Neural progenitor cell (in vitro differentiated cells): ENCODE measurements around the gene GLIS2. TPM values are rescaled to one million over a fixed set of nuclear protein-coding genes. Genes with fewer than 3 reads are reported as not detected.

Experiments
- DNase-seq: peaks from one replicate; pipeline ENCODE4 v3.0.0-alpha.2; 2016; ENCODE audit warnings: low spot score
- H2AFZ ChIP-seq: fragments of 200-600 bp; sonication (generic); replicated peaks from 2 replicates; pipeline ENCODE4 v1.6.1; 2016; ENCODE audit warnings: antibody characterized with exemption
- H3F3A ChIP-seq: fragments of 200-600 bp; sonication (generic); 2 replicates; pipeline ENCODE4 v1.6.1; 2016; ENCODE audit warnings: antibody characterized with exemption, low read depth
- H3K27ac ChIP-seq: fragments of 200-600 bp; sonication (generic); 2 replicates; pipeline ENCODE4 v1.5.1; 2016; ENCODE audit warnings: mild to moderate bottlenecking
- H3K27me3 ChIP-seq: fragments of 200-600 bp; sonication (generic); 2 replicates; pipeline ENCODE4 v1.6.1; 2016; ENCODE audit warnings: mild to moderate bottlenecking, moderate library complexity
- H3K36me3 ChIP-seq: fragments of 200-600 bp; sonication (generic); 2 replicates; pipeline ENCODE4 v1.5.1; 2016
- H3K4me1 ChIP-seq: fragments of 200-600 bp; sonication (generic); 2 replicates; pipeline ENCODE4 v1.6.1; 2016; ENCODE audit warnings: mixed run types
- H3K4me2 ChIP-seq: fragments of 200-600 bp; sonication (generic); 2 replicates; pipeline ENCODE4 v1.6.1; 2016
- H3K4me3 ChIP-seq: fragments of 200-600 bp; sonication (generic); 2 replicates; pipeline ENCODE4 v1.5.1; 2016
- H3K79me2 ChIP-seq: fragments of 200-600 bp; sonication (generic); 2 replicates; pipeline ENCODE4 v1.6.1; 2016; ENCODE audit warnings: low read depth
- H3K9ac ChIP-seq: fragments of 200-600 bp; sonication (generic); 2 replicates; pipeline ENCODE4 v1.6.1; 2016
- H3K9me3 ChIP-seq: fragments of 200-600 bp; sonication (generic); 2 replicates; pipeline ENCODE4 v1.5.1; 2016; ENCODE audit warnings: low read depth
- H4K20me1 ChIP-seq: fragments of 200-600 bp; sonication (generic); 2 replicates; pipeline ENCODE4 v1.6.1; 2016; ENCODE audit warnings: low read depth
- H3K27ac Mint-ChIP-seq: 3 replicates; pipeline ENCODE4 v1.8.0; 2021; ENCODE audit warnings: mixed read lengths
- H3K27me3 Mint-ChIP-seq: 2 replicates; pipeline ENCODE4 v1.8.0; 2022; ENCODE audit warnings: low read depth, mild to moderate bottlenecking, inconsistent platforms, moderate library complexity, mixed read lengths; ENCODE audit not compliant: insufficient read depth
- H3K36me3 Mint-ChIP-seq: 3 replicates; pipeline ENCODE4 v1.8.0; 2021; ENCODE audit warnings: mixed read lengths
- H3K4me1 Mint-ChIP-seq: 3 replicates; pipeline ENCODE4 v1.8.0; 2021; ENCODE audit warnings: mixed read lengths
- H3K4me3 Mint-ChIP-seq: 3 replicates; pipeline ENCODE4 v1.8.0; 2021; ENCODE audit warnings: mild to moderate bottlenecking, moderate library complexity, mixed read lengths
- H3K9me3 Mint-ChIP-seq: 3 replicates; pipeline ENCODE4 v1.8.0; 2020; ENCODE audit warnings: mixed read lengths
- CTCF ChIP-seq: fragments of 200-600 bp; sonication (generic); IDR thresholded peaks from 2 replicates; pipeline ENCODE4 v1.5.1; 2017; ENCODE audit warnings: antibody characterized with exemption, mild to moderate bottlenecking
- EZH2 ChIP-seq: fragments of 200-600 bp; sonication (generic); IDR thresholded peaks from 2 replicates; pipeline ENCODE4 v1.6.1; 2017; ENCODE audit warnings: antibody characterized with exemption, mild to moderate bottlenecking, moderate library complexity
- EZH2phosphoT487 ChIP-seq: fragments of 200-600 bp; sonication (generic); IDR thresholded peaks from 2 replicates; pipeline ENCODE4 v1.6.1; 2017; ENCODE audit warnings: antibody characterized with exemption
- total RNA-seq: library from RNA; depleted of rRNA; stranded (reverse); fragments of >200 nt; gene quantifications from 2 replicates; pipeline ENCODE4 v1.2.3, GENCODE V29; 2015; ENCODE audit warnings: low replicate concordance

Gene GLIS2
- total RNA-seq, 1 donor from 2014 or later, result 0.15 TPM

- H3K4me3 ChIP-seq, result no peak overlapping the region
- H4K20me1 ChIP-seq, result peaks cover 18% of the 10 kb centered on the region
- H3K36me3 ChIP-seq, result no peaks in the 10 kb centered on the region
- H3K27ac ChIP-seq, result no peak overlapping the region
- Mint-ChIP-seq H3K4me1 (peaks cover 7% of the 10 kb centered on the region), H3K4me3 (no peak overlapping the region), H3K27me3 (peaks cover 11% of the 10 kb centered on the region), H3K36me3 (no peaks in the 10 kb centered on the region), H3K9me3 (no peaks in the 10 kb centered on the region), H3K27ac (no peak overlapping the region)
- DNase-seq, result no peak
- H3K4me1 ChIP-seq, result peaks cover 4% of the 10 kb centered on the region
- no peak overlapping the region for H2AFZ ChIP-seq
- H3K27me3 ChIP-seq, result peaks cover 6% of the 10 kb centered on the region
- peaks cover 11% of the 10 kb centered on the region for H3F3A ChIP-seq
- H3K9ac ChIP-seq, result no peak overlapping the region
- peaks cover 22% of the 10 kb centered on the region for H3K79me2 ChIP-seq
- TF ChIP-seq EZH2 (no peak), EZH2phosphoT487 (no peak), CTCF (no peak)
- no peak overlapping the region for H3K4me2 ChIP-seq
- no peaks in the 10 kb centered on the region for H3K9me3 ChIP-seq
Measured at GRCh38 chr16:4353675-4354074, 37.8 kb downstream of the GLIS2 start.

DNA sequence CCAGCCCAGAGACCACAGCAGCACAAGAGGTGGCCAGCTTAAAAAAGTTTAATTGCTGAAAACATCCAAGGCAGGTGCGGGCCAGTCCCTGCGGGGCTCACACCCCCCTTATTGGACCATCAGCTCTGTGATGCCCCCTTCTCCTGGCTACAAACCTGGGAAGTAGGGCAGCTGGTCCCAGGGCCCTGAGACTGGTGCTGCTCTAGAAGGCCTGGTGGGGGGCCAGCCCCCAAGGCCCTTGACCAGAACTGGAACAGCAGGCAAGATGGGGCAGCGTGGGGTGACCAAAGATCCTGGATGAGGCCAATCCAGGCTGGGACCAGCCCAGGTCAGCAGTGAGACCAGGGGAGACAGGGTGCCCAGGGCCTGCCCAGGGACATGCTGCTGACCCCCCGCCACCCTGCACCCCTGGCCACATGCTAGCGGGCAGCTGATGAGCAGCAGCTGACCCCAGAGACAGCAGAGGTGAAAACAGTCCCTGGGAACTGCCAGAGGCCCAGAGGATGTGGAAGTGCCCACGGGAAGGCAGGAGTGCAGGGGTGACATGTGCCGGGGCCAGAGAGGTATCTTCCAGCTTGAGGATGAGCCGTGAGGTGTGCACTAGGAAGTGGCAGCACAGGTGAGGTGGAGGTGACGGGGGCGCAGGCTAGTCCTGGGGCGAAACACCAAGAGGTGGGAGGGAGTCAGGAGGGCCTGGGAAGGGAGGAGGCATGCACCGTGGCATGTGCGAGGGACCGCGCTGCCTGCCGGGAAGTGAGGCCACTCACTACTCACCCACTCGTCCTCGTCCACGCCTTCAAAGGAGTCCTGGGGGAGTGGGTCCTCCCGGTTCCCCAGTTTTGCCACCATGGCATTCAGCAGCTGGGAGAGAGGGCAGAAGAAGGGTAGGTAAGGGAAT, 38.9 kb downstream of the GLIS2 start:
- Histone ChIP-seq H2AFZ (no peak overlapping the region), H3K4me1 (peaks cover 4% of the 10 kb centered on the region)
- no peak overlapping the region for H3K27ac Mint-ChIP-seq

GRCh38 chr16:4356820-4357219, 41.0 kb downstream of the GLIS2 start:
- H3K27me3 ChIP-seq, result peaks cover 1% of the 10 kb centered on the region
- no peak overlapping the region for H3K27ac ChIP-seq
- Mint-ChIP-seq H3K36me3 (no peaks in the 10 kb centered on the region), H3K4me1 (peaks cover 5% of the 10 kb centered on the region), H3K27me3 (peaks cover 11% of the 10 kb centered on the region), H3K9me3 (no peaks in the 10 kb centered on the region), H3K4me3 (no peak overlapping the region), H3K27ac (no peak overlapping the region)
- H3K4me2 ChIP-seq, result no peak overlapping the region
- no peak overlapping the region for H3K9ac ChIP-seq
- no peaks in the 10 kb centered on the region for H3K4me1 ChIP-seq
- H3K4me3 ChIP-seq, result no peak overlapping the region
- no peaks in the 10 kb centered on the region for H3K36me3 ChIP-seq
- TF ChIP-seq EZH2 (no peak), EZH2phosphoT487 (no peak), CTCF (no peak)
- H4K20me1 ChIP-seq, result no peaks in the 10 kb centered on the region
- H2AFZ ChIP-seq, result no peak overlapping the region
- no peaks in the 10 kb centered on the region for H3K79me2 ChIP-seq
- H3K9me3 ChIP-seq, result no peaks in the 10 kb centered on the region
- no peak for DNase-seq
- H3F3A ChIP-seq, result peaks cover 2% of the 10 kb centered on the region

More for the DNA sequence above, 38.9 kb downstream of the GLIS2 start:
- H4K20me1 ChIP-seq, result peaks cover 11% of the 10 kb centered on the region
- peaks cover 10% of the 10 kb centered on the region for H3K4me1 Mint-ChIP-seq
- H3K36me3 Mint-ChIP-seq, result no peaks in the 10 kb centered on the region
- peaks cover 11% of the 10 kb centered on the region for H3K27me3 Mint-ChIP-seq
- no peaks in the 10 kb centered on the region for H3K36me3 ChIP-seq
- peaks cover 11% of the 10 kb centered on the region for H3F3A ChIP-seq
- H3K9me3 ChIP-seq, result no peaks in the 10 kb centered on the region
- H3K4me2 ChIP-seq, result no peak overlapping the region
- H3K9me3 Mint-ChIP-seq, result no peaks in the 10 kb centered on the region
- peaks cover 12% of the 10 kb centered on the region for H3K79me2 ChIP-seq
- no peak overlapping the region for H3K27ac ChIP-seq
- TF ChIP-seq CTCF, result no peak
- TF ChIP-seq EZH2phosphoT487, result no peak
- TF ChIP-seq EZH2, result no peak
- H3K27me3 ChIP-seq, result peaks cover 6% of the 10 kb centered on the region
- no peak overlapping the region for H3K9ac ChIP-seq
- H3K4me3 Mint-ChIP-seq, result no peak overlapping the region
- no peak overlapping the region for H3K4me3 ChIP-seq
- no peak for DNase-seq
